Kidney epithelial cell (primary cell): Measurements from ENCODE around the gene ELL3. TPM values are rescaled to one million over a fixed set of nuclear protein-coding genes. Genes with fewer than 3 reads are reported as not detected.

Experiments used
- DNase-seq: peaks from one replicate; pipeline ENCODE4 v3.0.0-alpha.2; 2010; ENCODE audit warnings: low read depth
- H3K27me3 ChIP-seq: 2 replicates; pipeline ENCODE4 v1.6.0; 2011; ENCODE audit warnings: low read length; ENCODE audit not compliant: control insufficient read depth, insufficient read depth
- H3K36me3 ChIP-seq: 2 replicates; pipeline ENCODE4 v1.5.1; 2011; ENCODE audit warnings: low read length; ENCODE audit not compliant: control insufficient read depth, insufficient read depth
- H3K4me3 ChIP-seq: 2 replicates; pipeline ENCODE4 v1.5.1; 2011; ENCODE audit warnings: low read depth, mild to moderate bottlenecking, control low read depth, low read length
- CTCF ChIP-seq: IDR thresholded peaks from 2 replicates; pipeline ENCODE4 v1.5.1; 2011; ENCODE audit warnings: mild to moderate bottlenecking, moderate library complexity, low read length, control low read depth, inconsistent platforms; ENCODE audit not compliant: insufficient read depth, poor library complexity, severe bottlenecking
- total RNA-seq: library from RNA; depleted of rRNA; stranded (reverse); fragments of >200 nt; gene quantifications from 2 replicates; pipeline ENCODE4 v1.2.3, GENCODE V29; 2015

Gene ELL3
- total RNA-seq, 1 donor from 2014 or later: 3.5 TPM

- TF ChIP-seq CTCF: no peak
- Histone ChIP-seq H3K27me3 (no peaks in the 10 kb centered on the region), H3K4me3 (peak overlapping the region; percentile 36), H3K36me3 (peaks cover 1% of the 10 kb centered on the region)
- no peak for DNase-seq
Observed at GRCh38 chr15:43776101-43776717, 557 bp downstream of the ELL3 start.

GRCh38 chr15:43775411-43775965 lies 1.3 kb downstream of the ELL3 start:
- Histone ChIP-seq H3K27me3 (no peaks in the 10 kb centered on the region), H3K36me3 (peaks cover 1% of the 10 kb centered on the region), H3K4me3 (no peak overlapping the region)
- DNase-seq: no peak
- TF ChIP-seq CTCF: peak; percentile 51

GRCh38 chr15:43774062-43774461 lies 2.7 kb downstream of the ELL3 start:
- H3K36me3 ChIP-seq: peaks cover 1% of the 10 kb centered on the region
- no peak for DNase-seq
- H3K27me3 ChIP-seq: no peaks in the 10 kb centered on the region
- no peak overlapping the region for H3K4me3 ChIP-seq
- TF ChIP-seq CTCF: no peak

- Histone ChIP-seq H3K36me3 (peaks cover 1% of the 10 kb centered on the region), H3K4me3 (no peak overlapping the region), H3K27me3 (no peaks in the 10 kb centered on the region)
- no peak for TF ChIP-seq CTCF
- no peak for DNase-seq
Observed at GRCh38 chr15:43772624-43773023, 4.1 kb downstream of the ELL3 start.

- TF ChIP-seq CTCF: no peak
- H3K4me3 ChIP-seq: no peak overlapping the region
- H3K36me3 ChIP-seq: peaks cover 1% of the 10 kb centered on the region
- H3K27me3 ChIP-seq: no peaks in the 10 kb centered on the region
- DNase-seq: no peak
Observed at GRCh38 chr15:43771816-43772215, 5.0 kb downstream of the ELL3 start.
